NB4 (cell line): ENCODE measurements around the gene PURB.

Experiments
- CTCF ChIP-seq: IDR thresholded peaks from one replicate; pipeline ENCODE4 v1.5.1; 2012; ENCODE audit warnings: low read depth, low read length
- MAX ChIP-seq: IDR thresholded peaks from 2 replicates; pipeline ENCODE4 v1.6.1; 2011; ENCODE audit warnings: low read depth, low read length
- POLR2A ChIP-seq: IDR thresholded peaks from 2 replicates; pipeline ENCODE4 v1.6.1; 2011; ENCODE audit warnings: mild to moderate bottlenecking; ENCODE audit not compliant: insufficient read length; ENCODE audit errors: extremely low read depth

GRCh38 chr7:44827567-44827966 is 57.8 kb downstream of the PURB start:
- TF ChIP-seq CTCF (no peak), MAX (no peak), POLR2A (no peak)
